HCT116 (cell line): ENCODE results near the gene ZFHX3. TPM values are rescaled to one million over a fixed set of nuclear protein-coding genes. Genes with fewer than 3 reads are reported as not detected.

ENCODE experiments used
- ATAC-seq: fragments of 200-7000 bp; cut with Tn5 transposase; 2 replicates; pipeline ENCODE4 v1.9.1; 2020; ENCODE audit warnings: mild to moderate bottlenecking, moderate library complexity
- BruUV-seq: library from RNA; stranded (reverse); fragments of 400-500 nt; replicated peaks from 2 replicates; lab custom pipeline; 2021; lab: Mats Ljungman, UMichigan
- CTCF ChIA-PET: fragments of 300-600 bp; sonication (Branson Sonifier 250); formaldehyde crosslinking; loops from one replicate; lab custom pipeline; 2021; ENCODE audit warnings: antibody characterized with exemption; lab: Charles Lee
- POLR2A ChIA-PET: fragments of 300-600, 350-600 bp; sonication (Branson Sonifier 250); formaldehyde crosslinking; loops from one replicate; lab custom pipeline; 2021; ENCODE audit warnings: antibody characterized with exemption; lab: Charles Lee
- RAD21 ChIA-PET, 2 experiments: fragments of 300-600 bp; sonication (Branson Sonifier 250); formaldehyde crosslinking; loops; one replicate each; lab custom pipeline; 2023; ENCODE audit warnings: low total read pairs in 2 of 2; ENCODE audit not compliant: uncharacterized antibody in 2 of 2, unreplicated experiment in 2 of 2, low non-redundant PET in 1 of 2; lab: Charles Lee
- DNase-seq: peaks from one replicate; pipeline ENCODE4 v3.0.0-alpha.2; 2010; ENCODE audit warnings: low read depth, low spot score
- H2AFZ ChIP-seq: fragments of 200-600 bp; shearing (Covaris generic), sonication (generic); 2 replicates; pipeline ENCODE4 v1.6.1; 2017; ENCODE audit warnings: low read depth, mixed run types, mixed read lengths, antibody characterized with exemption, low read length; ENCODE audit not compliant: poor library complexity, severe bottlenecking
- H3K27ac ChIP-seq: 2 replicates; pipeline ENCODE4 v1.5.1; 2012; ENCODE audit warnings: low read depth, low read length
- H3K27me3 ChIP-seq: fragments of 200-600 bp; sonication (generic); 2 replicates; pipeline ENCODE4 v1.6.1; 2016; ENCODE audit warnings: mixed run types, low read length, mixed read lengths; ENCODE audit not compliant: insufficient read depth
- H3K36me3 ChIP-seq, 2 experiments: fragments of 200-500 bp in 1 of 2; fragments of 200-600 bp in 1 of 2; sonication (Bioruptor generic) in 1 of 2; sonication (generic) in 1 of 2; 2 replicates each; pipeline versions ENCODE4 v1.5.1 to v1.6.1; 2014 to 2016; ENCODE audit warnings: low read length in 2 of 2, inconsistent platforms in 1 of 2, mixed read lengths in 1 of 2, mixed run types in 1 of 2; ENCODE audit not compliant: insufficient read depth in 2 of 2, control insufficient read depth in 1 of 2
- H3K4me1 ChIP-seq, 2 experiments: fragments of 200-600 bp in 1 of 2; sonication (generic) in 1 of 2; 2 replicates each; pipeline versions ENCODE4 v1.5.1 to v1.6.1; 2012 to 2017; ENCODE audit warnings: low read length in 2 of 2, inconsistent platforms in 1 of 2, mild to moderate bottlenecking in 1 of 2, mixed read lengths in 1 of 2, mixed run types in 1 of 2, moderate library complexity in 1 of 2; ENCODE audit not compliant: insufficient read depth in 2 of 2, control insufficient read depth in 1 of 2
- H3K4me2 ChIP-seq: fragments of 200-600 bp; sonication (generic); 2 replicates; pipeline ENCODE4 v1.6.1; 2017; ENCODE audit warnings: mixed run types, low read length, mixed read lengths
- H3K4me3 ChIP-seq, 2 experiments: fragments of 200-600 bp in 1 of 2; sonication (generic) in 1 of 2; replicated peaks in 1 of 2; 2 replicates each; pipeline ENCODE4 v1.5.1; 2011 to 2016; ENCODE audit warnings: low read length in 2 of 2, control low read depth in 1 of 2, low read depth in 1 of 2, mild to moderate bottlenecking in 1 of 2, mixed read lengths in 1 of 2, mixed run types in 1 of 2
- H3K79me2 ChIP-seq: fragments of 200-600 bp; sonication (generic); 2 replicates; pipeline ENCODE4 v1.6.1; 2017; ENCODE audit warnings: mild to moderate bottlenecking, mixed run types, low read length, moderate library complexity, mixed read lengths; ENCODE audit not compliant: insufficient read depth
- H3K9ac ChIP-seq: fragments of 200-600 bp; sonication (generic); 2 replicates; pipeline ENCODE4 v1.6.1; 2016; ENCODE audit warnings: low read length, mixed read lengths
- H3K9me2 ChIP-seq: fragments of 200-600 bp; sonication (generic), shearing (Covaris generic); 2 replicates; pipeline ENCODE4 v1.6.1; 2017; ENCODE audit warnings: mixed run types, mild to moderate bottlenecking, moderate library complexity; ENCODE audit not compliant: insufficient read depth
- H3K9me3 ChIP-seq, 2 experiments: fragments of 200-500 bp in 1 of 2; fragments of 200-600 bp in 1 of 2; sonication (Bioruptor generic) in 1 of 2; sonication (generic) in 1 of 2; 2 replicates each; pipeline ENCODE4 v1.6.1; 2014 to 2017; ENCODE audit warnings: low read length in 2 of 2, mixed read lengths in 2 of 2, inconsistent platforms in 1 of 2, low read depth in 1 of 2, mild to moderate bottlenecking in 1 of 2, mixed run types in 1 of 2, moderate library complexity in 1 of 2; ENCODE audit not compliant: control insufficient read depth in 1 of 2, insufficient read depth in 1 of 2
- H4K20me1 ChIP-seq: fragments of 200-600 bp; sonication (generic), shearing (Covaris generic); 2 replicates; pipeline ENCODE4 v1.6.1; 2017; ENCODE audit warnings: mixed run types, mild to moderate bottlenecking, moderate library complexity; ENCODE audit not compliant: insufficient read depth
- JUND ChIP-seq: IDR thresholded peaks from 2 replicates; pipeline ENCODE4 v1.6.1; 2012
- POLR2A ChIP-seq: IDR thresholded peaks from 2 replicates; pipeline ENCODE4 v1.7.0; 2011; ENCODE audit warnings: borderline replicate concordance; ENCODE audit not compliant: insufficient read depth, insufficient read length; ENCODE audit errors: extremely low read depth
- POLR2AphosphoS5 ChIP-seq: IDR thresholded peaks from 2 replicates; pipeline ENCODE4 v1.6.1; 2011; ENCODE audit warnings: mild to moderate bottlenecking, low read depth, low read length, moderate library complexity
- RAD21 ChIP-seq: IDR thresholded peaks from 2 replicates; pipeline ENCODE4 v1.6.1; 2012; ENCODE audit warnings: low read depth, mild to moderate bottlenecking
- SIN3A ChIP-seq: IDR thresholded peaks from 2 replicates; pipeline ENCODE4 v1.6.1; 2012; ENCODE audit warnings: low read depth
- SRF ChIP-seq: IDR thresholded peaks from 2 replicates; pipeline ENCODE4 v1.6.1; 2012; ENCODE audit warnings: low read depth
- ZFX ChIP-seq: fragments of 450-650 bp; IDR thresholded peaks from 2 replicates; pipeline ENCODE4 v1.6.1; 2017
- ZNF274 ChIP-seq: fragments of 200-500 bp; sonication (Bioruptor generic); IDR thresholded peaks from 2 replicates; pipeline ENCODE4 v1.6.1; 2014; ENCODE audit warnings: mild to moderate bottlenecking, low read depth, low read length, inconsistent platforms
- intact Hi-C: fragments of 100-400 bp; cut with micrococcal nuclease; formaldehyde crosslinking; loops from 2 replicates; pipeline ENCODE4 v1.10.0; 2022
- total RNA-seq: library from RNA; stranded (reverse); gene quantifications from one replicate; pipeline ENCODE4 v1.2.1, GENCODE V29; 2021; ENCODE audit not compliant: unreplicated experiment
- TF ChIP-seq, protein P1 (sequence below): IDR thresholded peaks from 2 replicates; pipeline ENCODE4 v1.6.1; 2012
- TF ChIP-seq, protein P2 (sequence below): IDR thresholded peaks from 2 replicates; pipeline ENCODE4 v1.6.1; 2011; ENCODE audit warnings: mild to moderate bottlenecking, low read length, moderate library complexity; ENCODE audit not compliant: insufficient replicate concordance; ENCODE audit errors: extremely low read depth

ZFHX3 gene
- total RNA-seq, 1 experiment from 2014 or later: 6.3 TPM

DNA sequence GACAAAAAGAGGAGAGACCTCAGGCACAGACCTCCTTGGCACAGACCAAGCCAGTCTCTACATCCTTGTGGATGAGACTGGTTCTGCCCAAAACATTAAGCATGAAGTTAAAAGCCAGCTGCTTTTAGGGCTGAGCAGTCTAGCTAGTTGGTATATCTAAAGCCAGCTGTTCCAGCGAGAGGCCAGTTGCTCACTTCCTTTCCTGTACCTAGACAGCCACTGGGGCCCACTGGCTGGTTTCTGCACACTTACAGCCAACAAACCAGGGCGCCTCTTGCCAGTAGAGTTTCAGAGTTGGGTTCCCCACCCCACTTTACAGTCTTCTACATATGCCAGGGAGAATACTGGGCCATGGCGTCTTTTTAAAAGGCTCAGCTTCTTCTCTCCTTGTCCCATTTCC lies 242.4 kb downstream of the ZFHX3 start:
- ATAC-seq (no peak), DNase-seq (no peak)
- Histone ChIP-seq H3K27ac (no peak overlapping the region), H3K4me1 (no peaks in the 10 kb centered on the region), H3K4me2 (no peak overlapping the region), H3K9ac (no peak overlapping the region), H4K20me1 (no peaks in the 10 kb centered on the region), H3K9me2 (no peaks in the 10 kb centered on the region), H3K9me3 (no peaks in the 10 kb centered on the region), H3K4me3 (no peak overlapping the region), H3K36me3 (no peaks in the 10 kb centered on the region), H3K27me3 (no peaks in the 10 kb centered on the region), H2AFZ (no peak overlapping the region), H3K79me2 (no peaks in the 10 kb centered on the region)
- intact Hi-C loops: no loop called here
- RAD21 ChIA-PET: no interaction called here
- TF ChIP-seq SRF (no peak), POLR2A (no peak), SIN3A (no peak), ZFX (no peak), POLR2AphosphoS5 (no peak), JUND (no peak)
- TF ChIP-seq, protein P1, sequence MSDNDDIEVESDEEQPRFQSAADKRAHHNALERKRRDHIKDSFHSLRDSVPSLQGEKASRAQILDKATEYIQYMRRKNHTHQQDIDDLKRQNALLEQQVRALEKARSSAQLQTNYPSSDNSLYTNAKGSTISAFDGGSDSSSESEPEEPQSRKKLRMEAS: no peak
- no TSS peak for BruUV-seq
- CTCF ChIA-PET: interaction anchor here (0.9 kb wide), 1 partner anchor 27 kb away, joined by 3 read pairs; no protein-coding TSS in a partner anchor
- POLR2A ChIA-PET: no interaction called here

DNA sequence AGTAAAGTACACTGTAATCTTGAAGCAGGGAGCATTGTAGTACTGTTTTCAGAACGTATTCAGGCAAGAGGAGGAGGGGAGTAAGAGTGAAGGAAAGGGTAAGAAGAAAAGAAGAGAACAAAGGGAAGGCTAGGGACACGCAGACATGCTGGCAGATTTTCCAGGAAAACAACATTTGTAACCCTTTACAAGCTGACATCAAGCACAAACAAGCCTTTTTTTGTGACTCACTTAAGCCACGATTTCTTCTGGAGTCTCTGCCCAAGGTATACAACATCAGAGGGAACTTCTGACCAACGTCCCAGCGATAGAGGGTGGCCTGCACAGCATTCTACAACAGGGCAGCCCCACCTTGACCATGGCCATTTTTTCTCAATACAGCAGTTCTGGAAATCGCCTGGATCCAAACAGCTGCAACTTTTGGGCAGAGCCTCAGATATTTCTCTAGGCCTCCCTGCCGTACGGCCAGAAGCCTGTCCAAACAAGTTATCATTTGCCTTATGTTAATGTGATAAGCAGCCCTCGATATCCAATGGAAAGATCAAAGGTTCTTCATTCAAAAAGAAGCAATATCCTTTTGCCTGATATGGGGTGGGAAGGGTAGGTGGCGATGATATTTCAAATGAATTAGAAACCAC lies 247.3 kb downstream of the ZFHX3 start:
- Histone ChIP-seq H4K20me1 (no peaks in the 10 kb centered on the region), H3K9me2 (no peaks in the 10 kb centered on the region), H3K9me3 (no peaks in the 10 kb centered on the region), H3K36me3 (no peaks in the 10 kb centered on the region; a peak in 1 of 4 replicates), H3K79me2 (no peaks in the 10 kb centered on the region), H3K9ac (no peak overlapping the region), H3K4me1 (no peaks in the 10 kb centered on the region), H2AFZ (no peak overlapping the region), H3K4me3 (no peak overlapping the region), H3K4me2 (no peak overlapping the region), H3K27me3 (no peaks in the 10 kb centered on the region), H3K27ac (no peak overlapping the region)
- POLR2A ChIA-PET: no interaction called here
- intact Hi-C loops: no loop called here
- DNase-seq: no peak
- TF ChIP-seq POLR2A (no peak), ZNF274 (no peak), RAD21 (no peak)
- TF ChIP-seq, protein P2, sequence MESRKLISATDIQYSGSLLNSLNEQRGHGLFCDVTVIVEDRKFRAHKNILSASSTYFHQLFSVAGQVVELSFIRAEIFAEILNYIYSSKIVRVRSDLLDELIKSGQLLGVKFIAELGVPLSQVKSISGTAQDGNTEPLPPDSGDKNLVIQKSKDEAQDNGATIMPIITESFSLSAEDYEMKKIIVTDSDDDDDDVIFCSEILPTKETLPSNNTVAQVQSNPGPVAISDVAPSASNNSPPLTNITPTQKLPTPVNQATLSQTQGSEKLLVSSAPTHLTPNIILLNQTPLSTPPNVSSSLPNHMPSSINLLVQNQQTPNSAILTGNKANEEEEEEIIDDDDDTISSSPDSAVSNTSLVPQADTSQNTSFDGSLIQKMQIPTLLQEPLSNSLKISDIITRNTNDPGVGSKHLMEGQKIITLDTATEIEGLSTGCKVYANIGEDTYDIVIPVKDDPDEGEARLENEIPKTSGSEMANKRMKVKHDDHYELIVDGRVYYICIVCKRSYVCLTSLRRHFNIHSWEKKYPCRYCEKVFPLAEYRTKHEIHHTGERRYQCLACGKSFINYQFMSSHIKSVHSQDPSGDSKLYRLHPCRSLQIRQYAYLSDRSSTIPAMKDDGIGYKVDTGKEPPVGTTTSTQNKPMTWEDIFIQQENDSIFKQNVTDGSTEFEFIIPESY: no peak
- CTCF ChIA-PET: no interaction called here
- ATAC-seq: no peak
- BruUV-seq: no TSS peak
- RAD21 ChIA-PET: no interaction called here
